Transverse colon (tissue), 4 donors: ENCODE data around the gene GLB1L2. TPM values are rescaled to one million over a fixed set of nuclear protein-coding genes. Genes with fewer than 3 reads are reported as not detected.

Source experiments
- DNase-seq: peaks from one replicate; pipeline ENCODE4 v3.0.0-alpha.2; 2019
- H3K27ac ChIP-seq, 4 donors: fragments of 200-600 bp; sonication (generic); 2 replicates each; pipeline ENCODE4 v1.5.1; 2016 to 2018; ENCODE audit warnings: inconsistent platforms in 4 of 4
- H3K27me3 ChIP-seq: fragments of 200-600 bp; sonication (generic); 2 replicates; pipeline ENCODE4 v1.5.1; 2017; ENCODE audit warnings: inconsistent platforms
- H3K36me3 ChIP-seq, 4 donors: fragments of 200-600 bp; sonication (generic); 2 replicates each; pipeline ENCODE4 v1.5.1; 2017 to 2019; ENCODE audit warnings: inconsistent platforms in 4 of 4
- H3K4me1 ChIP-seq, 4 donors: fragments of 200-600 bp; sonication (generic); 2 replicates each; pipeline ENCODE4 v1.5.1; 2017 to 2020; ENCODE audit warnings: inconsistent platforms in 4 of 4
- H3K4me3 ChIP-seq, 4 donors: fragments of 200-600 bp; sonication (generic); 1 replicate in 1 of 4; 2 replicates in 3 of 4; pipeline versions ENCODE4 v1.5.1 to v1.6.1; 2017 to 2019; ENCODE audit warnings: inconsistent platforms in 4 of 4
- H3K9me3 ChIP-seq, 2 donors: fragments of 200-600 bp; sonication (generic); 2 replicates each; pipeline ENCODE4 v1.5.1; 2017 to 2019; ENCODE audit warnings: inconsistent platforms in 2 of 2
- CTCF ChIP-seq, 5 experiments: fragments of 200-600 bp in 3 of 5; fragments of 450-650 bp in 2 of 5; sonication (generic) in 3 of 5; IDR thresholded peaks; 1 replicate in 2 of 5; 2 replicates in 3 of 5; pipeline ENCODE4 v1.5.1; 2016 to 2017; ENCODE audit warnings: antibody characterized with exemption in 5 of 5, inconsistent platforms in 3 of 5, mild to moderate bottlenecking in 2 of 5, moderate library complexity in 1 of 5
- EP300 ChIP-seq: sonication (generic); formaldehyde crosslinking; IDR thresholded peaks from one replicate; pipeline ENCODE4 v1.6.1; 2017; ENCODE audit warnings: antibody characterized with exemption, low read depth
- POLR2A ChIP-seq: fragments of 450-650 bp; IDR thresholded peaks from one replicate; pipeline ENCODE4 v1.6.1; 2016; ENCODE audit warnings: antibody characterized with exemption, mild to moderate bottlenecking, moderate library complexity
- POLR2AphosphoS5 ChIP-seq, 3 donors: sonication (generic); formaldehyde crosslinking; IDR thresholded peaks; one replicate each; pipeline ENCODE4 v1.6.1; 2016; ENCODE audit warnings: antibody characterized with exemption in 3 of 3
- WGBS, 2 donors: methylation state at CpG; one replicate each; pipeline ENCODE4 v1.1.5; 2018; ENCODE audit warnings: low coverage in 1 of 2; 5-methylcytosine and 5-hydroxymethylcytosine counted together
- in situ Hi-C, 4 donors: fragments of 200-750 bp; cut with MboI; loops; one replicate each; pipeline versions ENCODE4 v1.15.0 to v1.15.1; 2017; ENCODE audit warnings: low sequenced_read_pairs in 3 of 4, low pct_ligation_motif_present in 1 of 4, low pct_unique_long_range_greater_than_20kb in 1 of 4
- intact Hi-C: fragments of 100-400 bp; cut with DNase I; formaldehyde crosslinking; loops from one replicate; pipeline ENCODE4 v1.15.1; 2023; ENCODE audit warnings: low total_unique reads
- total RNA-seq, 4 donors: library from RNA; depleted of rRNA; stranded (reverse); fragments of >200 nt; gene quantifications; one replicate each; pipeline ENCODE4 v1.1.0, GENCODE V29; 2016

GLB1L2 gene
- total RNA-seq, 4 donors from 2014 or later = 26.2 to 39.5 (median 35.3) TPM

DNA sequence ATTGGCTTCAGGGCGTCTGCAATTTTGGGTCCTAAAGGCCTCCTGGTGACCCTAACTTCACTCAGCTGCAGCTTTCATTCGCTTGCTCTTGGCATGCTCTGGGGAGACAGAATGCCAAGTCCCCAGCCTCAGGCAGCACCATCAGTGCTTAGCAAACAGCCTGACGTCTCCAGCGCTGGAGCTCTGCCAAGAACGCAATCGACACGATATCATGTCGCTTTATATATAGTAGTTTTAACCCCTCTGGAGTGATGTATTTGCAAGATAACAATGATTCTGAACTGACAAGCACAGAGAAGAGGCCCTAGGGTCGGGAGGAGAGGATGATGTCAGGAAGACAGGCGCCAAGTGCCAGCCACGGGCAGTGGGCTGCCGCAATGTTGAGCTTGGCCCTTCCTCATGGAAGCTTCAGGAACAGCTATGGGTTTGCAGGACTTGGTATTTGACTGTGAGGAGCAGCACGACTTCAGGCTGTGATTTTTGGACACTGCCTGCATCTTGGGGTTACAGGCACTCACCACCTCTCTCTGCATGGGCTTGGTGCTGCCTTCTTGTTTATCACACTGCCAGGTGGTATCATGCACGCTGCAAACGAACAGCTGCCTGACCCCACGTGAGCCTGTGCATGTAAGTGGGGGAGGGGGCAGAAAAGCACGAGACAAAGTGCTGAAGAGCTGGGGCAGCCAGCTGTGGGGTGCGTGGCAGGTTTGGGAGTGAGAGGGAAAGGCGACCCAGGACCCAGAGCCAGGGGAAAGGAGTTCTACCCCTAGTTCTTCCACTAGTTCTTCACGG, 54.2 kb downstream of the GLB1L2 start:
- TF ChIP-seq POLR2AphosphoS5 (IDR thresholded peaks at IDR 0.05) (no peak), EP300 (no peak), POLR2A (no peak), CTCF (IDR thresholded peaks at IDR 0.05) (no peak)
- DNase-seq = no peak
- Histone ChIP-seq H3K4me1 (no peaks in the 10 kb centered on the region), H3K4me3 (no peak overlapping the region), H3K36me3 (no peaks in the 10 kb centered on the region), H3K27me3 (no peaks in the 10 kb centered on the region), H3K27ac (no peak overlapping the region), H3K9me3 (no peaks in the 10 kb centered on the region)
- intact Hi-C loops = no loop called here
- 53 to 83% methylated on average over 4 to 20 of the region's 20 CpGs for WGBS, 2 donors
- in situ Hi-C loops = no loop called here

GRCh38 chr11:134386945-134387344, 55.2 kb downstream of the GLB1L2 start:
- no peak overlapping the region for H3K27ac ChIP-seq
- WGBS, 2 donors = 50 to 57% methylated on average over 6 of the region's 6 CpGs
- no peaks in the 10 kb centered on the region for H3K9me3 ChIP-seq
- TF ChIP-seq POLR2AphosphoS5 (IDR thresholded peaks at IDR 0.05) (no peak), POLR2A (no peak), CTCF (IDR thresholded peaks at IDR 0.05) (no peak), EP300 (no peak)
- H3K4me1 ChIP-seq = no peaks in the 10 kb centered on the region
- H3K27me3 ChIP-seq = peaks cover 4% of the 10 kb centered on the region
- no peak overlapping the region for H3K4me3 ChIP-seq
- DNase-seq = no peak
- H3K36me3 ChIP-seq = no peaks in the 10 kb centered on the region
- in situ Hi-C loops = no loop called here
- intact Hi-C loops = no loop called here

DNA sequence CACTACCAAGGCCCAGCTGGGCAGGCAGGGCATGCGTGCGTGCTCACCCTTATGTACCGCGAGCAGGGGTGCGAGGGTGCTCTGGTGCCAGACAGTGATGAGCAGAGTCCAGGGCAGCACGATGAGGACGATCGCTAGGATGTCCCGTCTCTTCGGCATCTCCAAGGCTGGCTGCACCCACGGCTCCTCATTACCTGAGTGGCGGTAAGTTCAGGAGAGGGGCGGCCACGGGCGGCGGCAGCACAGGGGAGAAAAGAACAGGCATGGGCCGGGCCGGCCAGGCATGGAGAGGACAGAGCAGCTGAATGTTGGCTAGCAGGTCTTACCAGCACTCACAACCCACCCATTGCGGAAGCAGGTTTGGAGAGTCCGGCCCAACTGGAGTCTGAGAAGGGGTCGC, 55.7 kb downstream of the GLB1L2 start:
- intact Hi-C loops (no loop called here), in situ Hi-C loops (no loop called here)
- no peak for DNase-seq

GRCh38 chr11:134388590-134388989, 56.8 kb downstream of the GLB1L2 start:
- in situ Hi-C loops = no loop called here
- DNase-seq = no peak
- Histone ChIP-seq H3K4me3 (no peak overlapping the region), H3K4me1 (no peaks in the 10 kb centered on the region), H3K27me3 (peaks cover 4% of the 10 kb centered on the region), H3K9me3 (no peaks in the 10 kb centered on the region), H3K36me3 (no peaks in the 10 kb centered on the region), H3K27ac (no peak overlapping the region)
- WGBS, 2 donors = 78 to 89% methylated on average over 3 to 4 of the region's 4 CpGs
- intact Hi-C loops = no loop called here
- no peak for TF ChIP-seq EP300
- no peak for TF ChIP-seq POLR2A
- no peak for TF ChIP-seq CTCF (IDR thresholded peaks at IDR 0.05)
- TF ChIP-seq POLR2AphosphoS5 (IDR thresholded peaks at IDR 0.05) = no peak

More for the DNA sequence above, 55.7 kb downstream of the GLB1L2 start:
- 93% methylated on average over 21 of the region's 21 CpGs; no CpG with 5 or more reads in 1 of the 2 donors for WGBS, 2 donors
- Histone ChIP-seq H3K9me3 (no peaks in the 10 kb centered on the region), H3K4me1 (no peaks in the 10 kb centered on the region), H3K4me3 (no peak overlapping the region), H3K27ac (no peak overlapping the region), H3K27me3 (peaks cover 4% of the 10 kb centered on the region), H3K36me3 (no peaks in the 10 kb centered on the region)
- TF ChIP-seq POLR2A (no peak), POLR2AphosphoS5 (IDR thresholded peaks at IDR 0.05) (no peak), CTCF (IDR thresholded peaks at IDR 0.05) (no peak), EP300 (no peak)
